HG02840 (cell line): ENCODE results near the gene ARID5A.

Source experiments
- ATAC-seq: cut with Tn5 transposase; IDR thresholded peaks from one replicate; pipeline ENCODE4 v1.9.1; 2021; ENCODE audit warnings: mild to moderate bottlenecking, moderate library complexity, moderate number of reproducible peaks; ENCODE audit not compliant: unreplicated experiment, low FRiP score

Gene ARID5A

GRCh38 chr2:96526101-96526591 is 10.4 kb upstream of the ARID5A start:
- no peak for ATAC-seq

GRCh38 chr2:96526615-96527285 is 9.8 kb upstream of the ARID5A start:
- ATAC-seq, result no peak

- no peak for ATAC-seq
Measured at GRCh38 chr2:96527286-96528005, 9.1 kb upstream of the ARID5A start.

- ATAC-seq, result no peak
Measured at GRCh38 chr2:96528006-96528699, 8.4 kb upstream of the ARID5A start.

GRCh38 chr2:96528700-96529375 is 7.7 kb upstream of the ARID5A start:
- no peak for ATAC-seq

- no peak for ATAC-seq
Measured at GRCh38 chr2:96529376-96530143, 7.0 kb upstream of the ARID5A start.

- no peak for ATAC-seq
Measured at GRCh38 chr2:96530144-96530430, 6.5 kb upstream of the ARID5A start.

GRCh38 chr2:96530474-96531357 is 5.8 kb upstream of the ARID5A start:
- no peak for ATAC-seq

GRCh38 chr2:96531366-96531765 is 5.2 kb upstream of the ARID5A start:
- ATAC-seq, result no peak

- ATAC-seq, result no peak
Measured at GRCh38 chr2:96531872-96532505, 4.6 kb upstream of the ARID5A start.

- ATAC-seq, result no peak
Measured at GRCh38 chr2:96532641-96533291, 3.8 kb upstream of the ARID5A start.

GRCh38 chr2:96533292-96534073 is 3.1 kb upstream of the ARID5A start:
- ATAC-seq, result no peak

- ATAC-seq, result no peak
Measured at GRCh38 chr2:96534141-96534540, 2.4 kb upstream of the ARID5A start.

- no peak for ATAC-seq
Measured at GRCh38 chr2:96534701-96535181, 1.8 kb upstream of the ARID5A start.

GRCh38 chr2:96535331-96535730 is 1.2 kb upstream of the ARID5A start:
- ATAC-seq, result no peak

- peak; percentile 59 for ATAC-seq
Measured at GRCh38 chr2:96537066-96537733, 648 bp downstream of the ARID5A start.
